Measurements from ENCODE around the gene CLIP4. TPM values are rescaled to one million over a fixed set of nuclear protein-coding genes. Genes with fewer than 3 reads are reported as not detected.

Gene CLIP4, protein sequence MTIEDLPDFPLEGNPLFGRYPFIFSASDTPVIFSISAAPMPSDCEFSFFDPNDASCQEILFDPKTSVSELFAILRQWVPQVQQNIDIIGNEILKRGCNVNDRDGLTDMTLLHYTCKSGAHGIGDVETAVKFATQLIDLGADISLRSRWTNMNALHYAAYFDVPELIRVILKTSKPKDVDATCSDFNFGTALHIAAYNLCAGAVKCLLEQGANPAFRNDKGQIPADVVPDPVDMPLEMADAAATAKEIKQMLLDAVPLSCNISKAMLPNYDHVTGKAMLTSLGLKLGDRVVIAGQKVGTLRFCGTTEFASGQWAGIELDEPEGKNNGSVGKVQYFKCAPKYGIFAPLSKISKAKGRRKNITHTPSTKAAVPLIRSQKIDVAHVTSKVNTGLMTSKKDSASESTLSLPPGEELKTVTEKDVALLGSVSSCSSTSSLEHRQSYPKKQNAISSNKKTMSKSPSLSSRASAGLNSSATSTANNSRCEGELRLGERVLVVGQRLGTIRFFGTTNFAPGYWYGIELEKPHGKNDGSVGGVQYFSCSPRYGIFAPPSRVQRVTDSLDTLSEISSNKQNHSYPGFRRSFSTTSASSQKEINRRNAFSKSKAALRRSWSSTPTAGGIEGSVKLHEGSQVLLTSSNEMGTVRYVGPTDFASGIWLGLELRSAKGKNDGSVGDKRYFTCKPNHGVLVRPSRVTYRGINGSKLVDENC
- polyA plus RNA-seq, result 10 to 100 TPM; 20.4 to 32.7 (median 20.5) TPM

DNA sequence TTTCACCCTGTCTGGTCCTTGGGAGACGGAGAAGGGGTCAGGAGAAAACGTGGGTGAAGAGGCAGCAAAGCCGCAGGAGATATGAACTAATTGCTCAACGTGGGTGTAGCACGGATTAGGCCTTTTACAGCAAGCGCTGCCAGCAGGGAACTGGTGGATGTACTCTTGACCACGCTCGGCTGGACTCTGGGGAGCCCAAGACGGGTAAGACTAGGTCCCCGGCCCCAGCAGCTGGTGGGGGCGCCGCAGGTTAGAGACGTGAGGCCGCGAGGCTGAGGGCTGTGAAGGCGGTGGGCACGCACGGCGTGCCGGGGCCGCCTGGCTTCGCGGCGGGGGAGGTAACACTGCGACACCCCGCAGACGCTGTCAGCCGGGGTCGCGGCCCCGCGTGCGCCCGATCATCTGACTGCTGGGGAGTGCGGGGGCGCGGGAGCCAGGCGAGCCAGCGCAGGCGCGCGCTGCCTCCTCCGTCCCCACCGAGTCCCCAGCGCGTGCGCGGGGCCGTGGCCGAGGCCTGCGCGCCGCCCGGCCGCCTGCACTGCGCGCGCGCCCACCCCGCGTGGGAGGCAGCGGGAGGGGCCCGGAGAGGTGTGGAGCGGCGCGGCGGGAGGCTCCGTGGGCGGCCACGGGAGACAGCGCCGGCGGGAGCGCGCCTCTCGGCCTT lies at the start of gene CLIP4:
Gene CLIP4, plus strand, starts transcription at position 470 of the 664 bp plus-strand sequence. CDS start 5,974 bp downstream, outside the sequence.
- H3K36me3 Mint-ChIP-seq, result no peaks in the 10 kb centered on the region
- peaks cover 40 to 55% of the 10 kb centered on the region in 2 donors for H3K4me1 Mint-ChIP-seq
- peak; percentile 85 to 88 (median 87) for DNase-seq
- H3K27ac Mint-ChIP-seq, result peak within 1 kb of the TSS; percentile 95 to 97 (median 96)
- H3K9me3 Mint-ChIP-seq, result no peaks in the 10 kb centered on the region
- H3K27me3 Mint-ChIP-seq (ENCODE audit: low read depth in 3 of 3), result peaks cover 3 to 15% (median 14%) of the 10 kb centered on the region in 3 donors
- H3K4me3 Mint-ChIP-seq, result peak within 1 kb of the TSS; percentile 92 to 97 (median 95)

- H3K27ac Mint-ChIP-seq, result no peak overlapping the region
- H3K27me3 Mint-ChIP-seq (ENCODE audit: low read depth in 3 of 3), result no peaks in the 10 kb centered on the region
- no peak for DNase-seq
- H3K9me3 Mint-ChIP-seq, result no peaks in the 10 kb centered on the region
- peaks cover 0 to 8% (median 0%) of the 10 kb centered on the region in 3 donors for H3K36me3 Mint-ChIP-seq
- no peak overlapping the region for H3K4me3 Mint-ChIP-seq
- H3K4me1 Mint-ChIP-seq, result no peaks in the 10 kb centered on the region
These were observed 48.8 kb upstream of the CLIP4 start for GRCh38 chr2:29066271-29066860.

- no peaks in the 10 kb centered on the region for H3K4me1 Mint-ChIP-seq
- H3K27me3 Mint-ChIP-seq (ENCODE audit: low read depth in 3 of 3), result no peaks in the 10 kb centered on the region
- H3K9me3 Mint-ChIP-seq, result no peaks in the 10 kb centered on the region
- no peak for DNase-seq
- H3K27ac Mint-ChIP-seq, result no peak overlapping the region
- peaks cover 0 to 8% (median 0%) of the 10 kb centered on the region in 3 donors for H3K36me3 Mint-ChIP-seq
- no peak overlapping the region for H3K4me3 Mint-ChIP-seq
These were observed 48.1 kb upstream of the CLIP4 start for GRCh38 chr2:29066997-29067605.

- H3K4me1 Mint-ChIP-seq, result no peaks in the 10 kb centered on the region
- H3K27ac Mint-ChIP-seq, result no peak overlapping the region
- DNase-seq, result no peak
- H3K9me3 Mint-ChIP-seq, result no peaks in the 10 kb centered on the region
- H3K4me3 Mint-ChIP-seq, result no peak overlapping the region
- H3K27me3 Mint-ChIP-seq (ENCODE audit: low read depth in 3 of 3), result peaks cover 0 to 2% (median 0%) of the 10 kb centered on the region in 3 donors
- peaks cover 0 to 8% (median 0%) of the 10 kb centered on the region in 3 donors for H3K36me3 Mint-ChIP-seq
These were observed 46.7 kb upstream of the CLIP4 start for GRCh38 chr2:29068513-29068912.

- Mint-ChIP-seq H3K27me3 (ENCODE audit: low read depth in 3 of 3) (peaks cover 0 to 2% (median 0%) of the 10 kb centered on the region in 3 donors), H3K4me1 (no peaks in the 10 kb centered on the region), H3K27ac (peak overlapping the region in 1 of 6 donors; percentile 24), H3K36me3 (peaks cover 0 to 8% (median 0%) of the 10 kb centered on the region in 3 donors), H3K4me3 (no peak overlapping the region), H3K9me3 (no peaks in the 10 kb centered on the region)
- no peak for DNase-seq
These were observed 44.7 kb upstream of the CLIP4 start for GRCh38 chr2:29070526-29070925.

DNA sequence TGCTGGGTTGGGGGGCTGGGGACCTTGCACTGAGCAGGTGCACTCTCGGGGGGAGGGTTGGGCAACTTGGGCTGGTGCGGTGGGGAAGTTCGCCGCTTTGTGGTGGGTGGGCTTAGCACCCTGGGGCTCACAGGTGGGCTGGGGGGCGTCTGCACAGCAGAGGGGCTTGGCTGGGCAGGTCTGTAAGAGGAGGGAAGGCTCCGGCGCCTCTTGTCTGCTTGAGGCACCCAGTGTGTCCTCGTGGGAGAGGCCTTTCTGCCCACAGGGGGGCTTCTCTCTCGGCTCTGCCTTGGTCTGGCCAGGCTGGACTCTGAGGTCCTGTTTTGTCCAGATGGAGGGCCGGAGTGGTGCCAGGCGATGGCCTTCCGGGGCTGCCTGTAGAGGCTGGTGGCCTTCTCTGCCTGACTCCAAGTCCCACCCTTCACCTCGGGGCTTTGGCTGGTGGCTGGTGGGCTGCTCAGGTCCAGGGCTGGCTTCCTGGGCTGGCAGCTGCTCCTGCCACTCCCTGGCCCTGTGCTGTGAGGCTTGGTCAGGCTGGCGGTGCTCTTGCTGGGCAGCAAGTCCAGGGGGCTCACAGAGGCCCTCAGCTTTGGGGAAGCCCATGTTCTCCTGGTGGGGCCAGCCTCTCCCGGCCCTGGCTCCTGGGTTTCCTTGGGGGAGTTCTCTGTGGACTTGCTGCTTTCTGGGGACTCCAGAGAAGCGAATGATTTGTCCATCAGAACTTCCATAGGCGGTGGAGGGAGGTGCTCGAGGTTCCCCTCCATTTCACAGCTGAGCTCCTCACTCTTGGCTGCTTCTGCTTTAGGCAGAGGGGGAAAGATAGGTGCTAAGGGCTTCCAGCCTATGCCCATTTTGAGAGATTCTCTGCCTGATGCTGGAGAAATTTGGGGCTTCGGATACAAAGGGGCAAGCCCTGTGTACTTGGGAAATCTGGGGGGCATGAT lies 43.9 kb upstream of the CLIP4 start:
- H3K4me3 Mint-ChIP-seq, result no peak overlapping the region
- peaks cover 0 to 8% (median 0%) of the 10 kb centered on the region in 3 donors for H3K36me3 Mint-ChIP-seq
- H3K9me3 Mint-ChIP-seq, result no peaks in the 10 kb centered on the region
- DNase-seq, result no peak
- H3K27ac Mint-ChIP-seq, result no peak overlapping the region
- peaks cover 0 to 2% (median 0%) of the 10 kb centered on the region in 3 donors for H3K27me3 Mint-ChIP-seq (ENCODE audit: low read depth in 3 of 3)
- H3K4me1 Mint-ChIP-seq, result no peaks in the 10 kb centered on the region

DNA sequence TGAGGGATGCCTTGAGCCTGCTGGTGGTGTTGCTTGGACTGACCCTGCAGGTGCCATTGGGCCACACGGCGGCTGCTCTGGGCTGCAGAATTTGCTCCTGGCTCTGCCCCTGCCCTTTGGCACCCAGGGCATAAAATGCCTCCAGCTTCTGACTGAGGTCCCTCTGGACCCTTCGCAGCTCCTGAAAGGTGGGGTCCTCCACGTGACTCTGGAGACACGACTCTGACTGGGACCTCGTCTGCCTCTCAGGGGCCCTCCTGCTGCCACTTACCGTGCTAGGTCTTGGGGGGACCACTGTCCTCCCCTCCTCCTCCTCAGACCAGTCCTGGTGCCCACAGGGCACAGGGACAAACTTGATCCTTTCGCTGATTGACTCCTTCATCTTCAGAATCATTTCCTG lies 43.0 kb upstream of the CLIP4 start:
- Mint-ChIP-seq H3K36me3 (peaks cover 0 to 12% (median 0%) of the 10 kb centered on the region in 3 donors), H3K4me1 (no peaks in the 10 kb centered on the region), H3K9me3 (no peaks in the 10 kb centered on the region), H3K4me3 (no peak overlapping the region), H3K27me3 (ENCODE audit: low read depth in 3 of 3) (peaks cover 0 to 2% (median 0%) of the 10 kb centered on the region in 3 donors), H3K27ac (no peak overlapping the region)
- DNase-seq, result no peak

DNA sequence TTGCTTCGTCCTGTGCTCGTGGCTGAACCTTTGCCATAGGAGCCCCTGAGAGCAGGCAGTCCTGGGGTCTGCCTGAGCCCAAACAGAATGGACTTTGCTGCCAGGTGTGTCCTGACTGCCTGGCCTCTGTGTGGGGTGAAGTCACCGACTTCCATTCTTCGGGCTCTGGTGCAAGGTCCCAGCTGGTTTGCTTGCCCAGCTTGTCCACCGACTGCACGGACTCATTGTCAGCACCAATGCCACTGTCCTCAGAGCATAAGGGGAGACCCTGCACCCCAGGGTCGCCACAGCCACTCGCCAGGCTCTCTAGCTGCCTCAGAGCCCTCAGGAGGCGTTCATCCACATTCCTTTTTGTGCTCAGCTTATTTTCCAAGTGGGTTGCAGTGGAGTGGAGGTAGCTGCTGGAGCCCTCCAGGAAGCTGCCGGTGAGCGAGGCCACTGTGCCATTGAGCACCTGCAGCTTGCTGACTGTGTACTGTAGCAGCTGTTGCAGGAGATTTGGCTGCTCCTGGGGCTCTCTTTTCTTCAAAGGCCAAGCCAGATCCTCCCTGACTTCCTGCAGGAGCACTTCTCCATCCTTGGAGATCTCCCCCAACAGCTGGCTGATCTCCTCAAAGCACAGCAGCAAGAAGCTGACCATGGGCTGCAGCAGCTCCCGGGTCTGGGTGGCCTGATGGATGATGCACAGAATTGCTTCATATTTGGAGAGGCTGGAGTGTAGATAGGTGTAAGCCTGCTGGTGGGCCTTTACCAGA lies 42.1 kb upstream of the CLIP4 start:
- Mint-ChIP-seq H3K4me1 (no peaks in the 10 kb centered on the region), H3K4me3 (no peak overlapping the region), H3K27me3 (ENCODE audit: low read depth in 3 of 3) (peaks cover 0 to 2% (median 0%) of the 10 kb centered on the region in 3 donors), H3K27ac (no peak overlapping the region), H3K9me3 (no peaks in the 10 kb centered on the region), H3K36me3 (peaks cover 0 to 13% (median 0%) of the 10 kb centered on the region in 3 donors)
- DNase-seq, result no peak

GRCh38 chr2:29073933-29074332 lies 41.3 kb upstream of the CLIP4 start:
- H3K9me3 Mint-ChIP-seq, result no peaks in the 10 kb centered on the region
- DNase-seq, result no peak
- H3K27ac Mint-ChIP-seq, result no peak overlapping the region
- H3K4me1 Mint-ChIP-seq, result no peaks in the 10 kb centered on the region
- H3K4me3 Mint-ChIP-seq, result no peak overlapping the region
- peaks cover 0 to 2% (median 0%) of the 10 kb centered on the region in 3 donors for H3K27me3 Mint-ChIP-seq (ENCODE audit: low read depth in 3 of 3)
- H3K36me3 Mint-ChIP-seq, result peaks cover 0 to 13% (median 0%) of the 10 kb centered on the region in 3 donors

- H3K4me1 Mint-ChIP-seq, result no peaks in the 10 kb centered on the region
- H3K27ac Mint-ChIP-seq, result no peak within 1 kb of the TSS
- DNase-seq, result no peak
- peaks cover 0 to 2% (median 0%) of the 10 kb centered on the region in 3 donors for H3K27me3 Mint-ChIP-seq (ENCODE audit: low read depth in 3 of 3)
- peaks cover 0 to 12% (median 0%) of the 10 kb centered on the region in 3 donors for H3K36me3 Mint-ChIP-seq
- H3K4me3 Mint-ChIP-seq, result no peak within 1 kb of the TSS
- no peaks in the 10 kb centered on the region for H3K9me3 Mint-ChIP-seq
These were observed 40.8 kb upstream of the CLIP4 start, which contains the start of gene PCARE for GRCh38 chr2:29074411-29074810. TSS of gene PCARE (minus strand) at chr2:29074523. CDS start at chr2:29074261, 262 bp downstream.

DNA sequence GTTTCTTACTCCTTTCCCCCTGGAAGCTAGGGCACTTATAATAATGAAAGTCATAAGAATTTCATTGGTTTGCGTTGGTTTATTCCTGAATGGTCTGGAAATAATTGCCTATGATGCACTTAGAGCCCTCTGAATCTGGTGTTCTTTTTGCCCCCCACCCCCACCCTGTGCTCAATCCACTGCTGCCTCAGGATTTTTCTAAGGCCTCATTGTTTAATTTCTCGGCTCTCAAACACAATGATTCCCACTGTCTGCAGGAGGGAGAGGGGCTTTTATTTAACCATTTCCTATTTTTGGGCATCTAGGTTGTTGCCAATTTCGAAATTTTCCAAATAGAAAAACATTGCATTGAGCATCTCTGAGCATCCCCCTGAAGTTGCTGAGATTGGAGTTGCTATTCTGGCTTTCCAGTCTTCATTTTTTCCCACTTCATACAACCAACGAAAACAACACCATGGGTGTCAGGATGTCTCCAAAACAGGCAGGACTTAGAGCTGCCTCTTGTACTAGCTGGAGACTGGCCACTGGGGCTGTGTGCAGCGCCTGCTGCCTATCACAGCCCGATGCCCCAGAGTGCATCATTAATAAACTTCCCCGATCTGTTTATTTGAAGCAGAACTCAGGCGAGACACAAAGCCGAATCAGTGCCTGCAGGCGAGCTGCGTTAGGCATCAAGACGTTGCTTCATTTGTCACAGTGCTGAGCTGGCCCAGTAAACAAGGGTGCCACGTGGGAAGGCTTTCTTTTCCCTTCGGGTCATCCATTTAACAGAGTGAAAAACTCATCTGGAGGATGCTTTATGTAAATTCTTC lies 39.1 kb upstream of the CLIP4 start:
- H3K27ac Mint-ChIP-seq, result no peak overlapping the region
- no peak overlapping the region for H3K4me3 Mint-ChIP-seq
- no peaks in the 10 kb centered on the region for H3K9me3 Mint-ChIP-seq
- peaks cover 0 to 2% (median 0%) of the 10 kb centered on the region in 3 donors for H3K27me3 Mint-ChIP-seq (ENCODE audit: low read depth in 3 of 3)
- DNase-seq, result no peak
- H3K36me3 Mint-ChIP-seq, result peaks cover 0 to 12% (median 0%) of the 10 kb centered on the region in 3 donors
- H3K4me1 Mint-ChIP-seq, result no peaks in the 10 kb centered on the region
